GM19372 (cell line): ENCODE measurements around the gene THRA.

Source experiments
- ATAC-seq: cut with Tn5 transposase; IDR thresholded peaks from one replicate; pipeline ENCODE4 v1.9.1; 2021; ENCODE audit warnings: mild to moderate bottlenecking, low read depth, moderate library complexity; ENCODE audit not compliant: unreplicated experiment

THRA gene

DNA sequence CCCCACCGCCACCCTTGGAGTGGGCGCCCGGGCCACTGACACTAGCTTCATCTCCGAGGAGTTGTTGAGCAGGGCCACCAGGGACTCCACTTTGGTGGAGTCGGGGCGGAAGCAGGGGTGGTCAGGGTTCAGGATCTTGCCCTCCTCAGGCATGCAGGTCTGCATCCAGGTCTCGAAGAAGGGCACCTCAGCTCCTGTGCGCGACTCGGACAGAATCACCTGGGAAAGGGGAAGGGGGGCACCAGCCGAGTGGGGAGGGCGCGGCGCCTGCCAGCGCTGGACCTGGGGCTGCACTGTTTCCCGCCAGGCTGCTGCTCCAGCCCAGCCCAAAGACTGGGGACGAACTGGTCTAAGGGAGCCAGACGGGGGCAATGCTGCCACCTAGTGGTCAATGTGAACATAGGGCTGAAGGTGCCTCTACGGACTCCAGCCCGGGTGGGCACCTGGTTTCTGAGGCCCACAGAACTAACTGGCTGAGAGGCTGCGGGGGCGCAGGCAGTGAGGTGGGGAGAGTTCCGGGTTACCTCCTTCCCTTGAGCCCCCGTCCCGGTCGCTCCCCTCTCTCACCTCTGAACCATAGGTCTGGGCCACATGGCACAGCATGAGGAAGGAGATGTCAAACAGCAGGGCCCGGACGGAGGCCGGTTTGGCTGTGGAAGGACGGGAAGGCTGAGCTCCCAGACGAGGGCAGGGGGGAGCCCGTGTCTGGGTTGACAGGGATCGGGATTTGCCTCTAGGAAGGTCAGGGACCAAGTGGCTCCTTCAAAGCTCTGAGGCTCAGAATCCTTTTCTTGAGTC, 35.8 kb upstream of the THRA start:
- no peak for ATAC-seq

DNA sequence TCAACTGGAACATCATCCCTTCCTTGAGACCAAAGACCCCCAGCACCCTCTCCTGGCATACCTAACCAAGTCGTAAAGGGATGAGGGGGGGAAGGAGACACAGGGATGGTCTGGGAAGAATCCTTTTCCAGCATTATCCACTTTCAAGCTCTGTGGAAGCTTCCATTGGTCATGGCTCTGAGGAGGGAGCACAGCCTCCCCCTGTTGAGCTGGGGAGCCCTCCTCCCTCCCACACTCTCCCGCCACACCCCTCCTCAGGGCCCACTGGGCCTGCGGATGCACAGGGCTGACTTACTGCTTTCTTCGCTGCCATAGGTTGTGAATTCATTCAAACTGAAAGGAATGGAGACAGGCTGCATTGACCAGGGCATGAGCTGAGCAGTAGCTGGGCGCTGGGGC, 35.2 kb upstream of the THRA start:
- no peak for ATAC-seq

DNA sequence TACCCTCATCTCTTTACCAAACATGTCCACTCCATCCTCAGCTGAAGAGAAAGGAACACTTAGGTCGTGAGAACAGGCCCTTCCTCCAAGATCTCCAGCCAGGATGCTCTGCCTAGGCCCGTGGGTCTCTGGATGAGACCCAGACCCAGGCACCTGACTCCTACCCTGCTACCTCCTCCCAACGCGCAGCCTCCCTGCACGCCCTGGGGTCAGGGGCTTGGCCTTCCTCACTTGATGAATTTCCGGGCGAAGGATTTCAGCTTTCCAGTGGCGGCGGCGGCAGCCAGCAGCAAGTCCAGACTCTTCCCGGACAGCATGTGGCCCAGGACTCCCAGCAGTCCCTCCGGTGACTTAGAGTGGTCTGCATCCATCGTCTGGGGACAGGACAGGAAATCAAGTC, 34.2 kb upstream of the THRA start:
- no peak for ATAC-seq

DNA sequence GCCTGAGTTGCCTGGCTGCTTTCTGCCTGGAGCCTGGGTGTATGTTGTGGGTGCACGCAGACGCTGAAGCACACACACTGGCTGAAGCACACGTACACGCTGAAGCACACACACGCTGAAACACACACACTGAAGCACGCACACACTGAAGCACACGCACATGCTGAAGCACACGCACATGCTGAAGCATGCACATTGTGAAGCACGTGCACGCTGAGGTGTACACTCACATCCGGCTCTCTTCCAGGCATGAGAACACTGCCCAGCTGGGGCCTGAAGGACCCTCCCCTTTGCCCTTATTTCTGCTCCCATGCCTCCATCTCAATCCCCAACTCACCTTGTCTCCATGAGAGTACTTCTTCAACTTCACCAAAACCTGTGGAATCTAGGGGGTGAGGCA, 31.1 kb upstream of the THRA start:
- ATAC-seq: no peak

DNA sequence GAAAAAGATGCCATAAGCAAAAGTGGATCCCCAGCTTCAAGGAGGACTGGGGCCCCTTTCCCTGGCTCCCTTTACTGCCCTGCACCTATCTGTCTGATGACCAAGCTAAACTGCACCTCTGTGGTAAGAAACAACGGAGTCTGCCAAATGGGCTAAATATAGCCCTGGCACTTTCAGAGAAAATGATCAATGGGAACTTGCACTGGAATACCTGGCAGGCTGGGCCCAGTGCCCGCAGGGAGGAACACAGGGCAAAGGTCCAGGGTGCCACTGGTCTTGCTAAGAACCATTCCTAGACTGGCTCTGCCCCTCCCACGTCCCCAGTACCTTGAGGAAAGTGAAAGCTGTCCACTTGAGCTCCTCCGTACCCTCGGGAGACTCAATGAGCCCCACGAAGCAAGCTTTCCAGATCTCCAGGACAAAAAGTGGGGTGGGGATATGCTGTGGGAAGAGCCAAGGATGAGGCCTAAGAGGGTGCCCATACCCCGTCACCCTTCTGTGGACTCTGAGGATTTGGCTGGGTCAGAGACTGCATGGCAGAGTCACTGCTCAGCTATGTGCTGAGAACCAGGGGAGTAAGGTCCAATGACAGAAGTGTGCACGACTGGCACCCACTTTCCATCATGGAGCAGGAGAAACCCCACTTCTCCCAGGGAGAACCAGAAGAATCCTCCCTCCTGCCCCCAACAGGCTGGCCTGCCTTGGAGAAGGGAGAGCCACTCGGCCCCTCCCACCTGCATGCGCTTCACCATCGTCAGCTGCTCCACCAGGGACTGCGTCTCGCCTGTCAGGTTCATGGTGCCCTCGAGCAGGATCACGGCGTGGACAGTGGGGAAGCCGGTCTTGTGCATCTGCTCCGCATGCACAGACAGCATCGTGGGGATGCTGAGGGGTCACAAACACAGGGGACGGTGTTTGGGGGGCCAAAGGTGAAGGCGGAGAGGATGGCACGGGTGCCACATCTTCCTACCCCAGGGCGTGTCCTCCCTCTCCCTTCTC, 30.1 kb upstream of the THRA start:
- ATAC-seq: no peak

DNA sequence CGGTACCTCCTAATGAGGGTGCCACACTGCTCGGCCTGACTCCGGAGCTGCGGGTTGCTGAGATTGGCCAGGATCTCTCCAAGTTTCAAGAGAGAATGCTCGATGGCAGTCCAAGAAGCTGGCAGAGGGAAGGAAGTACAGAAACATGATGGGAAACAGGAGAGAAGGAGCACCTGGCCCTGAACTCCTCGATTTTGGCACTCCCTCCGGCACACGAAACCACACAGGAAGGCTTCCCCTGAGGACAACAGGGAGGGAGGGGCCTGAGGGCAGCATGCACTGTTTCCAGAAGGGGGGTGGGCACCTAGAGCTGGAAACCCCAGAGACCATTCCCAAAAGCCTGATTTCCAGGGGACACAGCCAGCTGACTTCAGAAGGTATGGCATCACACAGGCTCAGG, 29.4 kb upstream of the THRA start:
- ATAC-seq: no peak

- no peak for ATAC-seq
These were observed 28.2 kb upstream of the THRA start for GRCh38 chr17:40034426-40035161.

DNA sequence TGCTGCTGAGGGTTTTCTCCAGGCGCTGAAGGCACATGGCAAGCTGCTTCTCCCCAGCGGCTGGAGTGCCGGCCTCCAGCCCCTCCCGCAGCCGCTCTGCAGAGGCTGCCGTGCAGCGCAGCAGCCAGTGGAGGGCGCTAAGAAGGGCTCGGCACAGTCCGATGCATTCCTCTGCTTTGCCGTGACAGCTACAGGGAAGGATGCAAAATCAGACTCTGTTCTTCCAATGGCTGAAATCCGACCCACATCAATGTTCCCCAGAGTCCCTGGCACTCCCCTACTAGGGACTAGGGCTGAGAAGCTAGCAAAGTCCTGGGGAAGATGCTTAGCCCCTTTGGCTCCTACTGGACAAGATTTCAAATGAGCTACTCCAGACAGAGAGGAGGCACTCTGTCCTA, 27.6 kb upstream of the THRA start:
- ATAC-seq: no peak

GRCh38 chr17:40038882-40039513, 23.8 kb upstream of the THRA start:
- ATAC-seq: no peak

DNA sequence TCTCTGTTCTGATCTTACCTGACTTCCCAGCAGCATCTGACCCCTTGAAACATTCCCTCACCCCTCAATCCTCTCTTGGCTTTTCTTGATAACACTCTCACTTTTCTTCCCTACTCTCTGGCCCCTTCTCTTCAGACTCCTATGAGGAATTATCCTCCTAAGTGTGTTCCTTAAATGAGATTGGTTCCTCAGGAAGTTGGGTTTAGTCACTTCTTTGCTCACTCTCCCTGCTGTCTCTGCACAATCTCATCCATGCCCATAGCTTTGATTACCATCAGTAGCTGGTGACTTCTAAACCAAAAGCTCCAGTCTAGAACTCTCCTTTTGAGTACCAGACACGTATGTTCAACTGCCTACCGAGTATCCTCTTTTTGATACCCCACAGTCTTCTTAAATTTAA, 21.6 kb upstream of the THRA start:
- ATAC-seq: no peak

- ATAC-seq: no peak
These were observed 6.3 kb upstream of the THRA start for GRCh38 chr17:40056379-40057015.

- ATAC-seq: no peak
These were observed 4.5 kb upstream of the THRA start for GRCh38 chr17:40058186-40058784.

DNA sequence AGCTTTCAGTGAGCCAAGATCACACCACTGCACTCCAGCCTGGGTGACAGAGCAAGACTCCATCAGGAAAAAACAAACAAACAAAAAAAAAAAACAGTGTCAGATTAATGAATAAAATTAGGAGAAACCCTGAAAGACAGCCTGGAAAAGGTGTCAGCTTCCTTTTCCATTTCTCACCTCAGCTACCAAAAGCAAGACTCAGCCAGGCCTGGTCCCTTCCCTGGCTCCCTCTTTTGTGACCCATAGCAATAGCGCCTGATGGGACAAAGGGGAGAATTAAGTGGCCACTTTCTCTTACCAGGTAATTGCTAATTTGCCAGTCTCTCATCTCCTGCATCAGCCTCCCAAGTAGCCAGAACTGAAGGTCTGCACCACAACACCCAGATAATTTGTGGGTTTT, 3.9 kb upstream of the THRA start:
- no peak for ATAC-seq

DNA sequence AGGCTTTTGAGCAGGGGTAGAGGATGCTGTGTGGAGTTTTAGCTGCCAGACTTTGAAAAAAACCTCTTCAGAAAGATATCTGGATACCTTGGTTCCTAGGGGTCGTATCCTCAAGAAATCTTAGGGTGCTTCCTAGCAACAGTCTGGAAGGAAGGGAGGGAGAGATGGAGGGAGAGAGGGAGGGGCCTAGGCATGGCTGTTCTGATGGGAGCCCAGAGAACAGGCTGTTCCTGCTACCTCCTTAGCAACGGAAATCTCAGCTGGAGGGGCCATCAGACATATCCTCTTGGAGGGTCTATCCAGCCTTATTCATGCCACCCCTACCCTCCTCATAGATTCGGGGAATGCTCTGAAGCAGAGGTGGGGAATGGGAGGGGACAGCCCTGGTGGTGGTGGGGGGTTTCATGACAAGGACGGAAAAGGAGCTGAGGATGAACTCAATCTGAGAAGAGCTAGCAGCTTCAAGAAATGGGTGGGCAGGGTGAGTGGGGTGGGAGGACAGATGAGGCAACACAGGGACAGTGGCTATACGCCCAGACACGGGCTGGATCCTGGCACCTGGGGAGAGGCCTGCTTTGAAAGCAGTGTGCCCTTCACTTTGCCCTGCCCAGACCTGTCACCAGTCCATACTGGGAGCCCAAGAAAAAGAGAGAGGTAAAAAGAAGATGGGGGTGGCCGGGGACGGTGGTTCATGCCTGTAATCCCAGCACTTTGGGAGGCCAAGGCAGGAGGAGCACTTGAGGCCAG, 2.9 kb upstream of the THRA start:
- no peak for ATAC-seq

DNA sequence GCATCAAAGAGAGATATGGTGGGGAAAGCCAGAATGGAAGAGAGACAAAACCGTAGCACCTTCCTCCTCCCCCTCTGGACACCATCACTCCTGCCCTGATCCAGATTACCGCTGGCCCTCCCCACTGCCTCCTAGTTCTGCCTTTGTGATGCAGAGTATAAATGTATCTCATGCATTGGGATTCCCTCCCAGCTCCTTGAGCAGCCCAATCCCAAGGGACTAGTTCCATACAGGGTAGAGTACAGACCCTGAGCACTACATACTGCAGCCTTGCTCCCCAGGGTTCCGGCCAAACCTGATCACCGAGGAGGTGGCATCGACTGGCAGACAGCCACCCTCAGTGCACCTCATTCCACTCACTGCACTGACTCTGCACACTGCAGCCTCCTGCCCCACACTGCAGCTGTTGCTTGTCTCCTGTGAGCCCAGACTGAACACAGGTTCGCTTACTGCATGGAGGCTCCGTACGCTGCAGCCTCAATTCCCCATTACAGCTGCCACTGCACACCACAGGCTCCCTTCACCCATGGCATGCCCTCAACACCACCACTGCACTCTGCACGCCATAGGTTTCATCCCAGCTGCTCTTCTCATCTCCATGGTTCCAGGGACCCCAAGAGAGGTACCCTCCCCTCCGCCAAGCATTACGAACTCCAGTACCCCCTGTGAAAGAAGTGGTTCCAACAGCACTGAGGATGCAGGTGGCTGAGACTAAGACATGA, 1.7 kb upstream of the THRA start:
- ATAC-seq: no peak

- no peak for ATAC-seq
These were observed 1.1 kb upstream of the THRA start for GRCh38 chr17:40061609-40062038.

GRCh38 chr17:40063187-40063771, 514 bp downstream of the THRA start:
- peak; percentile 37 for ATAC-seq
